Thyroid gland (tissue), 4 donors: ENCODE results near the gene PCNP. TPM values are rescaled to one million over a fixed set of nuclear protein-coding genes. Genes with fewer than 3 reads are reported as not detected.

Source experiments
- DNase-seq, 2 donors: peaks; one replicate each; pipeline ENCODE4 v3.0.0-alpha.2; 2019
- H3K27ac ChIP-seq, 3 donors: fragments of 200-600 bp; sonication (generic); 1 replicate in 2 of 3; 2 replicates in 1 of 3; pipeline ENCODE4 v1.5.1; 2016 to 2019; ENCODE audit warnings: mild to moderate bottlenecking in 1 of 3, moderate library complexity in 1 of 3
- H3K27me3 ChIP-seq: fragments of 200-600 bp; sonication (generic); one replicate; pipeline ENCODE4 v1.5.1; 2019
- H3K36me3 ChIP-seq, 2 donors: fragments of 200-600 bp; sonication (generic); one replicate each; pipeline ENCODE4 v1.5.1; 2016 to 2019
- H3K4me1 ChIP-seq, 2 donors: fragments of 200-600 bp; sonication (generic); one replicate each; pipeline ENCODE4 v1.5.1; 2017 to 2019
- H3K4me3 ChIP-seq, 3 donors: fragments of 200-600 bp; sonication (generic); replicated peaks in 1 of 3; 1 replicate in 2 of 3; 2 replicates in 1 of 3; pipeline ENCODE4 v1.5.1; 2016; ENCODE audit warnings: mild to moderate bottlenecking in 1 of 3
- H3K9me3 ChIP-seq: fragments of 200-600 bp; sonication (generic); one replicate; pipeline ENCODE4 v1.5.1; 2017
- CTCF ChIP-seq, 6 experiments: fragments of 200-600 bp in 3 of 6; fragments of 450-650 bp in 3 of 6; sonication (generic) in 3 of 6; IDR thresholded peaks; one replicate each; pipeline ENCODE4 v1.5.1; 2016 to 2019; ENCODE audit warnings: antibody characterized with exemption in 6 of 6, mild to moderate bottlenecking in 2 of 6, inconsistent platforms in 1 of 6, moderate library complexity in 1 of 6
- POLR2A ChIP-seq, 2 donors: fragments of 450-650 bp; IDR thresholded peaks; one replicate each; pipeline ENCODE4 v1.6.1; 2017; ENCODE audit warnings: antibody characterized with exemption in 2 of 2, mild to moderate bottlenecking in 2 of 2, moderate library complexity in 1 of 2
- whole genome bisulfite sequencing, 2 donors: methylation state at CpG; one replicate each; pipeline ENCODE4 v1.1.5; 2017; 5-methylcytosine and 5-hydroxymethylcytosine counted together
- intact Hi-C: fragments of 100-400 bp; cut with DNase I; formaldehyde crosslinking; loops from one replicate; pipeline ENCODE4 v1.15.1; 2023
- total RNA-seq, 4 donors: library from RNA; depleted of rRNA; stranded (reverse); fragments of >200 nt; gene quantifications; one replicate each; pipeline ENCODE4 v1.2.3, GENCODE V29; 2016

PCNP gene
- total RNA-seq, 4 donors from 2014 or later: 93.4 to 145 (median 123) TPM

GRCh38 chr3:101615525-101615924, 41.5 kb downstream of the PCNP start:
- no peak overlapping the region for H3K27ac ChIP-seq
- no peaks in the 10 kb centered on the region for H3K27me3 ChIP-seq
- H3K9me3 ChIP-seq: no peaks in the 10 kb centered on the region
- no peaks in the 10 kb centered on the region for H3K4me1 ChIP-seq
- no peak for TF ChIP-seq POLR2A (IDR thresholded peaks at IDR 0.05)
- DNase-seq: no peak
- intact Hi-C loops: no loop called here
- no peak overlapping the region for H3K4me3 ChIP-seq
- WGBS, 2 donors: 93 to 95% methylated on average over 6 of the region's 6 CpGs
- no peaks in the 10 kb centered on the region for H3K36me3 ChIP-seq

- no peak for DNase-seq
- H3K9me3 ChIP-seq: no peaks in the 10 kb centered on the region
- H3K4me3 ChIP-seq: no peak overlapping the region
- TF ChIP-seq CTCF (IDR thresholded peaks at IDR 0.05): no peak
- TF ChIP-seq POLR2A (IDR thresholded peaks at IDR 0.05): no peak
- H3K4me1 ChIP-seq: no peaks in the 10 kb centered on the region
- 83 to 97% methylated on average over 7 of the region's 7 CpGs for WGBS, 2 donors
- H3K27me3 ChIP-seq: no peaks in the 10 kb centered on the region
- intact Hi-C loops: no loop called here
- no peaks in the 10 kb centered on the region for H3K36me3 ChIP-seq
- no peak overlapping the region for H3K27ac ChIP-seq
Observed at GRCh38 chr3:101617478-101617877, 43.5 kb downstream of the PCNP start.

GRCh38 chr3:101618726-101619125, 44.7 kb downstream of the PCNP start:
- no peak for DNase-seq
- Histone ChIP-seq H3K9me3 (no peaks in the 10 kb centered on the region), H3K36me3 (no peaks in the 10 kb centered on the region), H3K27me3 (no peaks in the 10 kb centered on the region), H3K27ac (no peak overlapping the region), H3K4me1 (no peaks in the 10 kb centered on the region), H3K4me3 (no peak overlapping the region)
- WGBS, 2 donors: 78 to 81% methylated on average over 1 of the region's 1 CpG
- TF ChIP-seq CTCF (IDR thresholded peaks at IDR 0.05): no peak
- no peak for TF ChIP-seq POLR2A (IDR thresholded peaks at IDR 0.05)
- intact Hi-C loops: no loop called here

GRCh38 chr3:101619734-101620133, 45.8 kb downstream of the PCNP start:
- H3K36me3 ChIP-seq: no peaks in the 10 kb centered on the region
- no peak overlapping the region for H3K4me3 ChIP-seq
- no peaks in the 10 kb centered on the region for H3K27me3 ChIP-seq
- no peaks in the 10 kb centered on the region for H3K4me1 ChIP-seq
- DNase-seq: no peak
- H3K27ac ChIP-seq: no peak overlapping the region
- H3K9me3 ChIP-seq: no peaks in the 10 kb centered on the region
- WGBS, 2 donors: 86 to 92% methylated on average over 3 of the region's 3 CpGs
- intact Hi-C loops: no loop called here
- no peak for TF ChIP-seq CTCF (IDR thresholded peaks at IDR 0.05)
- TF ChIP-seq POLR2A (IDR thresholded peaks at IDR 0.05): no peak

GRCh38 chr3:101623656-101624055, 49.7 kb downstream of the PCNP start:
- TF ChIP-seq CTCF (IDR thresholded peaks at IDR 0.05): no peak
- TF ChIP-seq POLR2A (IDR thresholded peaks at IDR 0.05): no peak
- no peaks in the 10 kb centered on the region for H3K9me3 ChIP-seq
- intact Hi-C loops: no loop called here
- H3K27me3 ChIP-seq: no peaks in the 10 kb centered on the region
- 100% methylated on average over 1 of the region's 1 CpG for WGBS, 2 donors
- no peak overlapping the region for H3K27ac ChIP-seq
- no peak overlapping the region for H3K4me3 ChIP-seq
- DNase-seq: no peak
- H3K4me1 ChIP-seq: no peaks in the 10 kb centered on the region
- H3K36me3 ChIP-seq: no peaks in the 10 kb centered on the region

- H3K27me3 ChIP-seq: no peaks in the 10 kb centered on the region
- H3K9me3 ChIP-seq: no peaks in the 10 kb centered on the region
- H3K4me3 ChIP-seq: no peak overlapping the region
- 88 to 90% methylated on average over 2 of the region's 2 CpGs for WGBS, 2 donors
- H3K27ac ChIP-seq: no peak overlapping the region
- intact Hi-C loops: no loop called here
- DNase-seq: no peak
- H3K36me3 ChIP-seq: no peaks in the 10 kb centered on the region
- TF ChIP-seq POLR2A (IDR thresholded peaks at IDR 0.05) (no peak), CTCF (IDR thresholded peaks at IDR 0.05) (no peak)
- H3K4me1 ChIP-seq: no peaks in the 10 kb centered on the region
Observed at GRCh38 chr3:101624857-101625256, 50.9 kb downstream of the PCNP start.
